Ovary (tissue), 3 donors: Measurements from ENCODE around the gene NHS.

Experiments used
- EP300 ChIP-seq: sonication (generic); formaldehyde crosslinking; IDR thresholded peaks from one replicate; pipeline ENCODE4 v1.6.1; 2017; ENCODE audit warnings: antibody characterized with exemption
- TF ChIP-seq, protein P1 (sequence below), 3 donors: fragments of 450-650 bp in 2 of 3; fragments of 200-600 bp in 1 of 3; IDR thresholded peaks; one replicate each; pipeline versions ENCODE4 v1.5.1 to v1.8.0; 2016 to 2022; ENCODE audit warnings: antibody characterized with exemption in 3 of 3, mild to moderate bottlenecking in 1 of 3
- donor health status: DM: no; HTN: no; CAD: no.

DNA sequence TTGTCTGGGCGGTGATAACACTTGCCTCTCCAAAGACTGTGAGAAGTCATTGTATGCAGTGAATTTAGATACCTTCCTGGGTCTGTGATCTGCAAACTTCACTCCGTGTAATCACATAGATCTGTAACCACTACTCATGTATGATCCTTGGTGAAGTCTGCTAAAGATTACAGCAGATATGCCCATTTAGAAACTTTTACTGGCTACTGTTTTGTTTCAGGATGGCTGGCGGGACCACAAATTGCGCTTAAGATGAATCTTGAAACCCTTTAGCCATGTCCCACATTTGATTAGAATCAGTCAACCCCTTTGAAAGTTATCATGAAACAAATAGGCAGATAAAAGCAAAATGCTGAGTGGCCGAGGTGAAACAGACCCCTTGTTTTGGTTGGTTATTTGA, 235.8 kb downstream of the NHS start:
- TF ChIP-seq, protein P1, sequence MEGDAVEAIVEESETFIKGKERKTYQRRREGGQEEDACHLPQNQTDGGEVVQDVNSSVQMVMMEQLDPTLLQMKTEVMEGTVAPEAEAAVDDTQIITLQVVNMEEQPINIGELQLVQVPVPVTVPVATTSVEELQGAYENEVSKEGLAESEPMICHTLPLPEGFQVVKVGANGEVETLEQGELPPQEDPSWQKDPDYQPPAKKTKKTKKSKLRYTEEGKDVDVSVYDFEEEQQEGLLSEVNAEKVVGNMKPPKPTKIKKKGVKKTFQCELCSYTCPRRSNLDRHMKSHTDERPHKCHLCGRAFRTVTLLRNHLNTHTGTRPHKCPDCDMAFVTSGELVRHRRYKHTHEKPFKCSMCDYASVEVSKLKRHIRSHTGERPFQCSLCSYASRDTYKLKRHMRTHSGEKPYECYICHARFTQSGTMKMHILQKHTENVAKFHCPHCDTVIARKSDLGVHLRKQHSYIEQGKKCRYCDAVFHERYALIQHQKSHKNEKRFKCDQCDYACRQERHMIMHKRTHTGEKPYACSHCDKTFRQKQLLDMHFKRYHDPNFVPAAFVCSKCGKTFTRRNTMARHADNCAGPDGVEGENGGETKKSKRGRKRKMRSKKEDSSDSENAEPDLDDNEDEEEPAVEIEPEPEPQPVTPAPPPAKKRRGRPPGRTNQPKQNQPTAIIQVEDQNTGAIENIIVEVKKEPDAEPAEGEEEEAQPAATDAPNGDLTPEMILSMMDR (IDR thresholded peaks at IDR 0.05): no peak
- TF ChIP-seq EP300: no peak
